ENCODE data around the gene OR4S2. TPM values are rescaled to one million over a fixed set of nuclear protein-coding genes. Genes with fewer than 3 reads are reported as not detected.

Gene OR4S2
- total and polyA plus RNA-seq, 9 of the 15 experiments (the other 6 are each of a cell fraction or from before 2014, with no cell fraction given), result not detected

- intact Hi-C loops (cut with micrococcal nuclease), result no loop called here
- no peak within 1 kb of the TSS for H3K4me2 ChIP-seq (ENCODE audit: insufficient read depth, low read length)
- no peak within 1 kb of the TSS for H3K27ac ChIP-seq (ENCODE audit: extremely low read depth, low read depth, low read length)
- no peak within 1 kb of the TSS for H2AFZ ChIP-seq (ENCODE audit: low read depth, low read length)
- TF ChIP-seq PURB (CRISPR knock-in tag; IDR thresholded peaks at IDR 0.05; ENCODE audit: low read depth), result no peak
- no peak for TF ChIP-seq ZNF778 (CRISPR knock-in tag; IDR thresholded peaks at IDR 0.05)
- TF ChIP-seq PHB (CRISPR knock-in tag; IDR thresholded peaks at IDR 0.05), result no peak
- TF ChIP-seq RAD21 (CRISPR knock-in tag; conservative IDR thresholded peaks at IDR 0.05 in 1 of 2, IDR thresholded peaks at IDR 0.05 in 1 of 2), result no peak
- TF ChIP-seq CREM (IDR thresholded peaks at IDR 0.05; ENCODE audit: low read depth), result no peak
- no peak for TF ChIP-seq ZNF324 (CRISPR knock-in tag; IDR thresholded peaks at IDR 0.05)
- TF ChIP-seq COPS2 (conservative IDR thresholded peaks at IDR 0.05), result no peak
- no peak for TF ChIP-seq ZNF77 (CRISPR knock-in tag; IDR thresholded peaks at IDR 0.05)
- TF ChIP-seq ZNF75A (CRISPR knock-in tag; IDR thresholded peaks at IDR 0.05), result no peak
- no peak for TF ChIP-seq VEZF1 (CRISPR knock-in tag; IDR thresholded peaks at IDR 0.05)
- TF ChIP-seq KHSRP (IDR thresholded peaks at IDR 0.05), result no peak
- TF ChIP-seq ZBTB12 (CRISPR knock-in tag; IDR thresholded peaks at IDR 0.05), result no peak
- no peak for TF ChIP-seq NR3C1 (CRISPR knock-in tag; IDR thresholded peaks at IDR 0.05)
- TF ChIP-seq RNF2 (IDR thresholded peaks at IDR 0.05), result no peak
- no peak for TF ChIP-seq ZFPM2 (CRISPR knock-in tag; IDR thresholded peaks at IDR 0.05)
- no peak for TF ChIP-seq POLR3G (IDR thresholded peaks at IDR 0.05; ENCODE audit: extremely low read depth, insufficient read length, insufficient replicate concordance)
- H3K4me3 ChIP-seq, result no peak within 1 kb of the TSS
- no peaks in the 10 kb centered on the region for H3K9me3 ChIP-seq (replicated peaks; ENCODE audit: control insufficient read depth, insufficient read depth, low read depth, low read length)
- ATAC-seq (no peak), DNase-seq (ENCODE audit: extremely low read depth in 1 of 4, low spot score in 3 of 4) (no peak), FAIRE-seq (no peak)
- CTCF ChIA-PET (ENCODE audit: low intra/inter-chr PET ratio), result no interaction called here
- no peaks in the 10 kb centered on the region for H3K4me1 ChIP-seq (replicated peaks in 1 of 2; ENCODE audit: control insufficient read depth in 2 of 2, insufficient read depth in 2 of 2, low read length in 2 of 2)
- WGBS (ENCODE audit: insufficient coverage, low coverage, missing lambda C conversion rate), result 0% methylated on average over 2 of the region's 2 CpGs
- no peaks in the 10 kb centered on the region for H3K27me3 ChIP-seq (ENCODE audit: control insufficient read depth in 2 of 2, insufficient read depth in 2 of 2, low read length in 2 of 2)
- no peaks in the 10 kb centered on the region for H3K36me3 ChIP-seq (ENCODE audit: control insufficient read depth, insufficient read depth, low read length)
- in situ Hi-C loops (cut with MboI), result no loop called here
- no peaks in the 10 kb centered on the region for H3K79me2 ChIP-seq (ENCODE audit: control insufficient read depth, insufficient read depth, low read length)
- no TSS peak for BruUV-seq (replicated peaks)
- H3K9ac ChIP-seq (ENCODE audit: insufficient read depth in 1 of 2, low read depth in 2 of 2, low read length in 2 of 2), result no peak within 1 kb of the TSS
- no peaks in the 10 kb centered on the region for H3K9me1 ChIP-seq (ENCODE audit: control insufficient read depth, insufficient read depth, low read length)
- no peaks in the 10 kb centered on the region for H4K20me1 ChIP-seq (replicated peaks; ENCODE audit: control insufficient read depth, insufficient read depth, low read length)
- POLR2A ChIA-PET, result no interaction called here
Observed at GRCh38 chr11:55607545-55607944, 40.6 kb upstream of the OR4S2 start, which contains the start of gene OR4C11. OR4C11 (minus strand) TSS chr11:55607645; CDS start chr11:55604373, 3,272 bp downstream.
